Panc1 (cell line): ENCODE data around the gene UCP3. TPM values are rescaled to one million over a fixed set of nuclear protein-coding genes. Genes with fewer than 3 reads are reported as not detected.

Source experiments
- ATAC-seq: fragments of 200-7000 bp; cut with Tn5 transposase; 2 replicates; pipeline ENCODE4 v1.9.1; 2020; ENCODE audit warnings: mild to moderate bottlenecking, moderate library complexity
- BruUV-seq: library from RNA; stranded (reverse); fragments of 400-500 nt; replicated peaks from 2 replicates; lab custom pipeline; 2021; lab: Mats Ljungman, UMichigan
- CTCF ChIA-PET: fragments of 300-600 bp; sonication (Branson Sonifier 250); formaldehyde crosslinking; loops from one replicate; lab custom pipeline; 2022; ENCODE audit warnings: antibody characterized with exemption; lab: Charles Lee
- POLR2A ChIA-PET: fragments of 300-600 bp; sonication (Branson Sonifier 250); formaldehyde crosslinking; loops from one replicate; lab custom pipeline; 2022; ENCODE audit warnings: antibody characterized with exemption; lab: Charles Lee
- DNase-seq: peaks from one replicate; pipeline ENCODE4 v3.0.0-alpha.2; 2010; ENCODE audit warnings: low read depth, low spot score
- H3K27ac ChIP-seq: 2 replicates; pipeline ENCODE4 v1.5.1; 2011; ENCODE audit warnings: mild to moderate bottlenecking, low read length, inconsistent platforms
- H3K27me3 ChIP-seq: fragments of 200-500 bp; sonication (Bioruptor generic); 2 replicates; pipeline ENCODE4 v1.6.0; 2014; ENCODE audit warnings: low read length, inconsistent platforms; ENCODE audit not compliant: control insufficient read depth, insufficient read depth
- H3K36me3 ChIP-seq: fragments of 200-500 bp; sonication (Bioruptor generic); 2 replicates; pipeline ENCODE4 v1.5.1; 2014; ENCODE audit warnings: inconsistent platforms, mild to moderate bottlenecking, low read length, moderate library complexity; ENCODE audit not compliant: control insufficient read depth, insufficient read depth
- H3K4me1 ChIP-seq: 2 replicates; pipeline ENCODE4 v1.5.1; 2011; ENCODE audit warnings: inconsistent platforms, mild to moderate bottlenecking, low read length, moderate library complexity; ENCODE audit not compliant: control insufficient read depth, insufficient read depth
- H3K4me3 ChIP-seq, 2 experiments: 2 replicates each; pipeline ENCODE4 v1.5.1; 2011 to 2012; ENCODE audit warnings: low read depth in 2 of 2, low read length in 2 of 2, mild to moderate bottlenecking in 2 of 2, inconsistent platforms in 1 of 2, moderate library complexity in 1 of 2
- H3K9me3 ChIP-seq: fragments of 200-500 bp; sonication (Bioruptor generic); 2 replicates; pipeline ENCODE4 v1.5.1; 2014; ENCODE audit warnings: low read depth, mild to moderate bottlenecking, inconsistent platforms, low read length, moderate library complexity; ENCODE audit not compliant: control insufficient read depth, insufficient read depth
- POLR2AphosphoS5 ChIP-seq: IDR thresholded peaks from 2 replicates; pipeline ENCODE4 v1.6.1; 2012; ENCODE audit warnings: mild to moderate bottlenecking, low read depth, low read length, moderate library complexity
- SIN3A ChIP-seq: IDR thresholded peaks from 2 replicates; pipeline ENCODE4 v1.6.1; 2012; ENCODE audit warnings: low read depth, mild to moderate bottlenecking, low read length, moderate library complexity, borderline replicate concordance; ENCODE audit not compliant: insufficient read depth
- TCF7L2 ChIP-seq: IDR thresholded peaks from 2 replicates; pipeline ENCODE4 v1.6.1; 2011; ENCODE audit warnings: mild to moderate bottlenecking, low read depth, low read length, inconsistent platforms
- in situ Hi-C: cut with HindIII; loops from 2 replicates; pipeline ENCODE4 v1.10.0; 2016; ENCODE audit warnings: low sequenced_read_pairs, low pct_unique_long_range_greater_than_20kb
- intact Hi-C: fragments of 100-400 bp; cut with micrococcal nuclease; formaldehyde crosslinking; loops from one replicate; pipeline ENCODE4 v1.10.0; 2022; ENCODE audit not compliant: unreplicated experiment
- total RNA-seq: library from RNA; stranded (reverse); gene quantifications from one replicate; pipeline ENCODE4 v1.2.1, GENCODE V29; 2021; ENCODE audit not compliant: unreplicated experiment
- TF ChIP-seq, protein P1 (sequence below): fragments of 450-650 bp; IDR thresholded peaks from 2 replicates; pipeline ENCODE4 v1.5.1; 2017; ENCODE audit warnings: mild to moderate bottlenecking
- TF ChIP-seq, protein P2 (sequence below), 2 experiments: IDR thresholded peaks; 2 replicates each; pipeline ENCODE4 v1.6.1; 2011 to 2012; ENCODE audit warnings: low read depth in 2 of 2, control low read depth in 1 of 2, low read length in 1 of 2, mild to moderate bottlenecking in 1 of 2, moderate library complexity in 1 of 2; ENCODE audit not compliant: insufficient read depth in 1 of 2

The UCP3 gene
- total RNA-seq, 1 experiment from 2014 or later: 0.46 TPM

DNA sequence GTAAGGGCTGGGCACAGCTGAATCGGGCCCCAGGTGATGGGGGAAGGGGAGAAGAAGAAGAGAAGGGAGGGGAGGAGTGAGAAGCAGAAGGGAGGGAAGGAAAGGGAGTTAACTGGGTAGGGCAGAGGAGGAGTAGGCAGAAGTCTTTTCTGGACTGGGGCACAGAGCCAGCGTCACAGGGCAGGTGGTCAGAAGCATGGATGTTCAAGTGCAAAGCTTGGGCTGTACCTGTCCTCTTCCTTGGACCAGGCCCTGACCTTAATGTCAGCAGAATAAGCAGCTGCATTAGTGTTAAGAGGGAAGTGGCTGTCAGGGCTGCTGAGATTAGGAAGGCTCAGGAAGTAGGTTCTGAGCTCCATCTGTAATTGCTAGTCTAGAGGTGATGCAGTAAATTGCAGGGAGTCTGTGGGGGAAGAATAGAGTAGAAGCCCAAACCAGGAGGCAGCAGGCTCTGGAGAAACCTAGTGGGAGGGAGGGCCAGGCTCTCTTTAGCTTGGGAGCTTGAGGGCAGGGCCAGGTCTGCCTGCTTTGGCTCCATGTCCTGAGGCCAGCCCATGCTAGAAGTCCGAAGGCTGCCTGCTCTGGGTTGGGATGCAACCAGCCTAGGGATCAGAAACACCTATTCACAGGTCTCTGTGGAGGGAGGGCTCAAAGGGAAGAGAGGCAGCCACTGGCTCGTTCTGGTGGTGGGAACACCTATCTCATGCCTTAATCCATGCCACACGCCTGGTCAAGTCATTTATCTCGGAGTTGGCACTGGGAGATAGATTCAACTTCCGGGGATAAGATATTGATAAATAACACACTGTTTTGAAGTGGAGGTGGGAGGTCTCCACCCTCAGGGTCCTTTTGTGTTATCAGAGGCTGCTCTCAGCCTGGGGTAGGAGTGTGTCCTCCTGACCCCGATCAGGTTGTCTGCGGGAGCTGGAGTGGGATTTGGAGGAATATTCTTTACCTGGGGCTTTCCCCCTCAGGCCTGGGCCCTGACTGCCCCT lies 1.7 kb upstream of the UCP3 start:
- H3K36me3 ChIP-seq: no peaks in the 10 kb centered on the region
- ATAC-seq (peak; percentile 13; the same call in 1 of the 2 replicates), DNase-seq (no peak)
- CTCF ChIA-PET: interaction anchor here (0.7 to 1.1 kb wide), 2 partner anchors 9 to 32 kb away, joined by 3 read pairs; no protein-coding TSS in a partner anchor
- no peak for TF ChIP-seq TCF7L2
- TF ChIP-seq, protein P1, sequence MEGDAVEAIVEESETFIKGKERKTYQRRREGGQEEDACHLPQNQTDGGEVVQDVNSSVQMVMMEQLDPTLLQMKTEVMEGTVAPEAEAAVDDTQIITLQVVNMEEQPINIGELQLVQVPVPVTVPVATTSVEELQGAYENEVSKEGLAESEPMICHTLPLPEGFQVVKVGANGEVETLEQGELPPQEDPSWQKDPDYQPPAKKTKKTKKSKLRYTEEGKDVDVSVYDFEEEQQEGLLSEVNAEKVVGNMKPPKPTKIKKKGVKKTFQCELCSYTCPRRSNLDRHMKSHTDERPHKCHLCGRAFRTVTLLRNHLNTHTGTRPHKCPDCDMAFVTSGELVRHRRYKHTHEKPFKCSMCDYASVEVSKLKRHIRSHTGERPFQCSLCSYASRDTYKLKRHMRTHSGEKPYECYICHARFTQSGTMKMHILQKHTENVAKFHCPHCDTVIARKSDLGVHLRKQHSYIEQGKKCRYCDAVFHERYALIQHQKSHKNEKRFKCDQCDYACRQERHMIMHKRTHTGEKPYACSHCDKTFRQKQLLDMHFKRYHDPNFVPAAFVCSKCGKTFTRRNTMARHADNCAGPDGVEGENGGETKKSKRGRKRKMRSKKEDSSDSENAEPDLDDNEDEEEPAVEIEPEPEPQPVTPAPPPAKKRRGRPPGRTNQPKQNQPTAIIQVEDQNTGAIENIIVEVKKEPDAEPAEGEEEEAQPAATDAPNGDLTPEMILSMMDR: no peak
- TF ChIP-seq SIN3A: no peak
- TF ChIP-seq, protein P2, sequence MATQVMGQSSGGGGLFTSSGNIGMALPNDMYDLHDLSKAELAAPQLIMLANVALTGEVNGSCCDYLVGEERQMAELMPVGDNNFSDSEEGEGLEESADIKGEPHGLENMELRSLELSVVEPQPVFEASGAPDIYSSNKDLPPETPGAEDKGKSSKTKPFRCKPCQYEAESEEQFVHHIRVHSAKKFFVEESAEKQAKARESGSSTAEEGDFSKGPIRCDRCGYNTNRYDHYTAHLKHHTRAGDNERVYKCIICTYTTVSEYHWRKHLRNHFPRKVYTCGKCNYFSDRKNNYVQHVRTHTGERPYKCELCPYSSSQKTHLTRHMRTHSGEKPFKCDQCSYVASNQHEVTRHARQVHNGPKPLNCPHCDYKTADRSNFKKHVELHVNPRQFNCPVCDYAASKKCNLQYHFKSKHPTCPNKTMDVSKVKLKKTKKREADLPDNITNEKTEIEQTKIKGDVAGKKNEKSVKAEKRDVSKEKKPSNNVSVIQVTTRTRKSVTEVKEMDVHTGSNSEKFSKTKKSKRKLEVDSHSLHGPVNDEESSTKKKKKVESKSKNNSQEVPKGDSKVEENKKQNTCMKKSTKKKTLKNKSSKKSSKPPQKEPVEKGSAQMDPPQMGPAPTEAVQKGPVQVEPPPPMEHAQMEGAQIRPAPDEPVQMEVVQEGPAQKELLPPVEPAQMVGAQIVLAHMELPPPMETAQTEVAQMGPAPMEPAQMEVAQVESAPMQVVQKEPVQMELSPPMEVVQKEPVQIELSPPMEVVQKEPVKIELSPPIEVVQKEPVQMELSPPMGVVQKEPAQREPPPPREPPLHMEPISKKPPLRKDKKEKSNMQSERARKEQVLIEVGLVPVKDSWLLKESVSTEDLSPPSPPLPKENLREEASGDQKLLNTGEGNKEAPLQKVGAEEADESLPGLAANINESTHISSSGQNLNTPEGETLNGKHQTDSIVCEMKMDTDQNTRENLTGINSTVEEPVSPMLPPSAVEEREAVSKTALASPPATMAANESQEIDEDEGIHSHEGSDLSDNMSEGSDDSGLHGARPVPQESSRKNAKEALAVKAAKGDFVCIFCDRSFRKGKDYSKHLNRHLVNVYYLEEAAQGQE (IDR thresholded peaks at IDR 0.05; ENCODE audit: insufficient read depth in 1 of 2, low read depth in 2 of 2, low read length in 1 of 2): no peak
- TF ChIP-seq POLR2AphosphoS5: no peak
- in situ Hi-C loops: no loop called here
- intact Hi-C loops: no loop called here
- H3K4me1 ChIP-seq: no peaks in the 10 kb centered on the region
- no peak overlapping the region for H3K4me3 ChIP-seq
- BruUV-seq: no TSS peak
- POLR2A ChIA-PET: no interaction called here
- H3K9me3 ChIP-seq: no peaks in the 10 kb centered on the region
- no peak overlapping the region for H3K27ac ChIP-seq
- no peaks in the 10 kb centered on the region for H3K27me3 ChIP-seq

DNA sequence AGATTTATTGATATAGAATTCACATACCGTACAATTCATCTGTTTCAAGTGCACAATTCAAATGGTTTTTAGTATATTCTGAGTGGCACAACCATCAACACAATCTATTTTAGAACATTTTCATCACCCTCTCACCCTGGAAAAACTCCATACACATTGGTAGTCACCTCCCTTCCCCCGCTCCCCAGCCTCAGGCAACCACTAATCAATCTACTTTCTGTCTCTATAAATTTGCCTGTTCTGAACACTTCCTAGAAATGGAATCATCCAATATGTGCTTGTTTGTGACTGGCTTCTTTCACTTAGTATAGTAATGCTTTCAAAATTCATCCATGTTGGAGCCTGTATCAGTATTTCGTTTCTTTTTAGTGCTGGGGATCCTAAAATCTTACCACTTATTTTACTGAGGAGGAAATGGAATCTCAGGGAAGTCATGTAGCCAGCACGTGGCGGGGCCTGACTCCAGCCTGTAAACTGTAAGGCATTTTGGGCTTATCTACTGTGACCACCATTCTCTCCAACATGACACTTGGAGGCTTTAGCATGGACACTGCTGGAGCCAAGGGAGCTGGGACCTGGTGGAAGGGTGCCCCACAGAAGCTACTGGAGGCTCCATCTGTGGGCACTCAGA lies 905 bp upstream of the UCP3 start:
- POLR2A ChIA-PET: no interaction called here
- Histone ChIP-seq H3K9me3 (no peaks in the 10 kb centered on the region), H3K4me3 (no peak overlapping the region), H3K27me3 (no peaks in the 10 kb centered on the region), H3K36me3 (no peaks in the 10 kb centered on the region), H3K27ac (no peak overlapping the region), H3K4me1 (no peaks in the 10 kb centered on the region)
- intact Hi-C loops: no loop called here
- DNase-seq (no peak), ATAC-seq (no peak)
- BruUV-seq: no TSS peak
- CTCF ChIA-PET: interaction anchor here (0.7 to 1.1 kb wide), 2 partner anchors 10 to 32 kb away, joined by 3 read pairs; no protein-coding TSS in a partner anchor
- TF ChIP-seq SIN3A (no peak), TCF7L2 (no peak), POLR2AphosphoS5 (no peak)
- TF ChIP-seq, protein P2 (IDR thresholded peaks at IDR 0.05; ENCODE audit: insufficient read depth in 1 of 2, low read depth in 2 of 2, low read length in 1 of 2): no peak
- TF ChIP-seq, protein P1: no peak
- in situ Hi-C loops: no loop called here
